HL-60 (cell line): ENCODE results near the gene THSD7A.

ENCODE experiments used
- DNase-seq, 2 experiments: peaks; one replicate each; pipeline ENCODE4 v3.0.0-alpha.2; 2010 to 2020; ENCODE audit warnings: low read depth in 1 of 2, low spot score in 1 of 2
- H3K27ac ChIP-seq: fragments of 250-450 bp; sonication (Bioruptor Pico); replicated peaks from 2 replicates; pipeline ENCODE4 v1.5.1; 2020; ENCODE audit warnings: mild to moderate bottlenecking, moderate library complexity
- H3K27me3 ChIP-seq: fragments of 250-450 bp; sonication (Bioruptor Pico); 2 replicates; pipeline ENCODE4 v1.5.1; 2021; ENCODE audit warnings: mild to moderate bottlenecking, moderate library complexity; ENCODE audit not compliant: insufficient read depth, poor library complexity, severe bottlenecking
- H3K4me3 ChIP-seq: replicated peaks from 2 replicates; pipeline ENCODE4 v1.5.1; 2011; ENCODE audit warnings: mild to moderate bottlenecking, control low read depth, low read length; ENCODE audit not compliant: insufficient read depth
- CTCF ChIP-seq: IDR thresholded peaks from one replicate; pipeline ENCODE4 v1.5.1; 2011; ENCODE audit warnings: low read length, control low read depth, inconsistent platforms; ENCODE audit not compliant: insufficient read depth
- GABPA ChIP-seq: IDR thresholded peaks from 2 replicates; pipeline ENCODE4 v1.6.1; 2012; ENCODE audit warnings: low read depth
- POLR2AphosphoS5 ChIP-seq: IDR thresholded peaks from 2 replicates; pipeline ENCODE4 v1.6.1; 2012; ENCODE audit warnings: low read depth
- SPI1 ChIP-seq: IDR thresholded peaks from 2 replicates; pipeline ENCODE4 v1.6.1; 2012; ENCODE audit warnings: low read depth, mild to moderate bottlenecking, borderline replicate concordance
- TF ChIP-seq, protein P1 (sequence below): IDR thresholded peaks from 2 replicates; pipeline ENCODE4 v1.6.1; 2012; ENCODE audit warnings: low read depth; ENCODE audit not compliant: insufficient replicate concordance

The THSD7A gene

DNA sequence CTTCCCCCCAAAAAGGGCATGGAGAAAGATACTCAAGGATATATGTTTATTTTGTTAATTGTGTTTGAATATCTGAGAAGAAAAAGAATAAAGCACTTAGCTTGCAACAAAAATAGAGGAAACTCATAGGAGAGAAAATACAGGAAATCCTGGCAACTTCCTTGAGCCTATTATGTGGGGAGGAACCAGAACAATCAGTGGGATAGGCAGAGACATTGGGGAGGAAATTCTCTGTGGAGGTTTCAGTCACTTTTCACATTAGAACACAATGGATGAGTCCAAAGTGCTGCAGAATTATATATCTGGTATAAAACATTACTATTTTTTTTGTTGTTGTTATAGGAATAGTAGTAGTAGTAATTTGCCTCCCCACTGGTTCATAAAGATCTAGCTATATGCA, 240.1 kb downstream of the THSD7A start:
- Histone ChIP-seq H3K27me3 (no peaks in the 10 kb centered on the region), H3K4me3 (no peak overlapping the region), H3K27ac (no peak overlapping the region)
- no peak for DNase-seq
- no peak for TF ChIP-seq SPI1
- TF ChIP-seq CTCF = no peak
- TF ChIP-seq, protein P1, sequence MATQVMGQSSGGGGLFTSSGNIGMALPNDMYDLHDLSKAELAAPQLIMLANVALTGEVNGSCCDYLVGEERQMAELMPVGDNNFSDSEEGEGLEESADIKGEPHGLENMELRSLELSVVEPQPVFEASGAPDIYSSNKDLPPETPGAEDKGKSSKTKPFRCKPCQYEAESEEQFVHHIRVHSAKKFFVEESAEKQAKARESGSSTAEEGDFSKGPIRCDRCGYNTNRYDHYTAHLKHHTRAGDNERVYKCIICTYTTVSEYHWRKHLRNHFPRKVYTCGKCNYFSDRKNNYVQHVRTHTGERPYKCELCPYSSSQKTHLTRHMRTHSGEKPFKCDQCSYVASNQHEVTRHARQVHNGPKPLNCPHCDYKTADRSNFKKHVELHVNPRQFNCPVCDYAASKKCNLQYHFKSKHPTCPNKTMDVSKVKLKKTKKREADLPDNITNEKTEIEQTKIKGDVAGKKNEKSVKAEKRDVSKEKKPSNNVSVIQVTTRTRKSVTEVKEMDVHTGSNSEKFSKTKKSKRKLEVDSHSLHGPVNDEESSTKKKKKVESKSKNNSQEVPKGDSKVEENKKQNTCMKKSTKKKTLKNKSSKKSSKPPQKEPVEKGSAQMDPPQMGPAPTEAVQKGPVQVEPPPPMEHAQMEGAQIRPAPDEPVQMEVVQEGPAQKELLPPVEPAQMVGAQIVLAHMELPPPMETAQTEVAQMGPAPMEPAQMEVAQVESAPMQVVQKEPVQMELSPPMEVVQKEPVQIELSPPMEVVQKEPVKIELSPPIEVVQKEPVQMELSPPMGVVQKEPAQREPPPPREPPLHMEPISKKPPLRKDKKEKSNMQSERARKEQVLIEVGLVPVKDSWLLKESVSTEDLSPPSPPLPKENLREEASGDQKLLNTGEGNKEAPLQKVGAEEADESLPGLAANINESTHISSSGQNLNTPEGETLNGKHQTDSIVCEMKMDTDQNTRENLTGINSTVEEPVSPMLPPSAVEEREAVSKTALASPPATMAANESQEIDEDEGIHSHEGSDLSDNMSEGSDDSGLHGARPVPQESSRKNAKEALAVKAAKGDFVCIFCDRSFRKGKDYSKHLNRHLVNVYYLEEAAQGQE = no peak
- no peak for TF ChIP-seq POLR2AphosphoS5
- TF ChIP-seq GABPA = no peak

- Histone ChIP-seq H3K4me3 (no peak overlapping the region), H3K27ac (no peak overlapping the region), H3K27me3 (no peaks in the 10 kb centered on the region)
- no peak for TF ChIP-seq SPI1
- no peak for TF ChIP-seq POLR2AphosphoS5
- no peak for TF ChIP-seq CTCF
- no peak for TF ChIP-seq GABPA
- TF ChIP-seq, protein P1 = no peak
- DNase-seq = no peak
Measured at GRCh38 chr7:11591055-11591633, 240.9 kb downstream of the THSD7A start.

GRCh38 chr7:11589251-11589650, 242.7 kb downstream of the THSD7A start:
- no peaks in the 10 kb centered on the region for H3K27me3 ChIP-seq
- H3K4me3 ChIP-seq = no peak overlapping the region
- no peak for DNase-seq
- TF ChIP-seq CTCF = no peak
- TF ChIP-seq, protein P1 = no peak
- TF ChIP-seq SPI1 = no peak
- no peak for TF ChIP-seq GABPA
- no peak for TF ChIP-seq POLR2AphosphoS5
- no peak overlapping the region for H3K27ac ChIP-seq
